ENCODE data around the gene TYW1.
"Not testable (repeated sequence)": the region's sequence is repeated elsewhere in the genome, so short reads cannot be mapped to it uniquely, and the experiment has no call there.

TYW1 gene

GRCh38 chr7:67135617-67136486, 139.2 kb downstream of the TYW1 start:
- not testable (repeated sequence) for DNase-seq

GRCh38 chr7:67137489-67137888, 140.9 kb downstream of the TYW1 start:
- not testable (repeated sequence) for DNase-seq

- DNase-seq, result not testable (repeated sequence)
Measured at GRCh38 chr7:67139876-67140275, 143.2 kb downstream of the TYW1 start.

GRCh38 chr7:67141001-67141400, 144.4 kb downstream of the TYW1 start:
- DNase-seq, result not testable (repeated sequence)

GRCh38 chr7:67143091-67143786, 146.6 kb downstream of the TYW1 start:
- not testable (repeated sequence) for DNase-seq

- not testable (repeated sequence) for DNase-seq
Measured at GRCh38 chr7:67145581-67146193, 149.1 kb downstream of the TYW1 start.

- not testable (repeated sequence) for DNase-seq
Measured at GRCh38 chr7:67149131-67149530, 152.5 kb downstream of the TYW1 start.

- not testable (repeated sequence) for DNase-seq
Measured at GRCh38 chr7:67154374-67154773, 157.7 kb downstream of the TYW1 start.

GRCh38 chr7:67156064-67156463, 159.4 kb downstream of the TYW1 start:
- DNase-seq, result not testable (repeated sequence)

- peak in 2 of 5 experiments; percentile 25 to 96 for DNase-seq
Measured at GRCh38 chr7:67163285-67163684, 166.7 kb downstream of the TYW1 start.

- not testable (repeated sequence) for DNase-seq
Measured at GRCh38 chr7:67171151-67171550, 174.5 kb downstream of the TYW1 start.

- DNase-seq, result not testable (repeated sequence)
Measured at GRCh38 chr7:67176730-67177129, 180.1 kb downstream of the TYW1 start.

- DNase-seq, result not testable (repeated sequence)
Measured at GRCh38 chr7:67178915-67179688, 182.5 kb downstream of the TYW1 start.

- not testable (repeated sequence) for DNase-seq
Measured at GRCh38 chr7:67182956-67183750, 186.5 kb downstream of the TYW1 start.

- DNase-seq, result not testable (repeated sequence)
Measured at GRCh38 chr7:67184912-67185659, 188.5 kb downstream of the TYW1 start.

GRCh38 chr7:67185660-67186129, 189.1 kb downstream of the TYW1 start:
- not testable (repeated sequence) for DNase-seq

- DNase-seq, result not testable (repeated sequence)
Measured at GRCh38 chr7:67189160-67189559, 192.5 kb downstream of the TYW1 start.

GRCh38 chr7:67189801-67190465, 193.3 kb downstream of the TYW1 start:
- DNase-seq, result not testable (repeated sequence)

- not testable (repeated sequence) for DNase-seq
Measured at GRCh38 chr7:67191002-67191720, 194.5 kb downstream of the TYW1 start.
